Gastrocnemius medialis (tissue), 4 donors: ENCODE data around the gene KRTAP20-1.

Experiments
- CTCF ChIP-seq, 5 experiments: fragments of 450-650 bp in 3 of 5; fragments of 200-600 bp in 2 of 5; sonication (generic) in 2 of 5; IDR thresholded peaks in 4 of 5; conservative IDR thresholded peaks in 1 of 5; 1 replicate in 4 of 5; 2 replicates in 1 of 5; pipeline ENCODE4 v1.5.1; 2016 to 2019; ENCODE audit warnings: antibody characterized with exemption in 5 of 5, mild to moderate bottlenecking in 3 of 5, moderate library complexity in 3 of 5
- POLR2A ChIP-seq, 2 donors: fragments of 450-650 bp; IDR thresholded peaks; one replicate each; pipeline ENCODE4 v1.6.1; 2017; ENCODE audit warnings: antibody characterized with exemption in 2 of 2, mild to moderate bottlenecking in 2 of 2, moderate library complexity in 2 of 2

- TF ChIP-seq CTCF (IDR thresholded peaks at IDR 0.05 in 4 of 5, conservative IDR thresholded peaks at IDR 0.05 in 1 of 5): no peak
- TF ChIP-seq POLR2A (IDR thresholded peaks at IDR 0.05): no peak
These were observed 36.9 kb upstream of the KRTAP20-1 start for GRCh38 chr21:30579346-30579745.
